Activated naive CD4-positive, alpha-beta T cell treated with anti-CD3 and anti-CD28 coated beads for 36 hours (primary cell): ENCODE measurements around the gene SECTM1. TPM values are rescaled to one million over a fixed set of nuclear protein-coding genes. Genes with fewer than 3 reads are reported as not detected.

Source experiments
- CTCF ChIA-PET: fragments of 350-600 bp; sonication (Branson Sonifier 250); formaldehyde crosslinking; loops from one replicate; lab custom pipeline; 2021; ENCODE audit warnings: antibody characterized with exemption; lab: Charles Lee
- DNase-seq: peaks from one replicate; pipeline ENCODE4 v3.0.0-alpha.2; 2020
- H3K27ac Mint-ChIP-seq: one replicate; pipeline ENCODE4 v1.8.0; 2021; ENCODE audit warnings: mild to moderate bottlenecking, mixed read lengths
- H3K27me3 Mint-ChIP-seq: one replicate; pipeline ENCODE4 v1.8.0; 2021; ENCODE audit warnings: low read depth, mixed read lengths
- H3K36me3 Mint-ChIP-seq: one replicate; pipeline ENCODE4 v1.8.0; 2021; ENCODE audit warnings: low read depth, mixed read lengths
- H3K4me1 Mint-ChIP-seq: one replicate; pipeline ENCODE4 v1.8.0; 2021; ENCODE audit warnings: low read depth, mixed read lengths
- H3K4me3 Mint-ChIP-seq: one replicate; pipeline ENCODE4 v1.8.0; 2021; ENCODE audit warnings: mild to moderate bottlenecking, moderate library complexity, mixed read lengths
- H3K9me3 Mint-ChIP-seq: one replicate; pipeline ENCODE4 v1.8.0; 2021; ENCODE audit warnings: mixed read lengths
- intact Hi-C: fragments of 100-400 bp; cut with micrococcal nuclease; formaldehyde crosslinking; loops from one replicate; pipeline ENCODE4 v1.15.1; 2023
- total RNA-seq, 2 experiments: library from RNA; stranded (reverse); gene quantifications; one replicate each; pipeline ENCODE4 v1.2.3, GENCODE V29; 2021

Gene SECTM1
- total RNA-seq, 2 experiments from 2014 or later, result 2.8 to 3.8 TPM

DNA sequence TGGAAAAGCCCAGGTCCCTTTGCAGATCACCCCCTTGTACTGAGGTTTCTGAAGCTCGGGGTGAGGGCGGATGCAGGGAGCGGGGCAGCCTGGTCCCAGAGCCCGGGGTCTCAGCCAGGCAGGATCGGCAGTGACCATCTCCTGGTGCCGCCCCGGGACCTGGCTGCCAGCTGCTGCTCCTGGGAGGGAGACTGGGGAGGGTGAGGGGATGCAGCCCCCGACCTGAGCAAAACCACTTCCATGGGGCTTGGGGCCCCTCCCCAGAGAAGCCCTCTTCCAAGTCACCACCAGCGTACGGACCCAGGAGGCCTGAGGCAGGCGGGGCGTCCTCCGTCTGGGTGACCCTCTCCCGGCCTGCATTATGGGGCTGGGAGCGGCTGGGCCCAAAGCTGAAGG, 31.0 kb downstream of the SECTM1 start:
- H3K27ac Mint-ChIP-seq, result peak overlapping the region; percentile 100
- peaks cover 3% of the 10 kb centered on the region for H3K9me3 Mint-ChIP-seq
- peaks cover 77% of the 10 kb centered on the region for H3K4me1 Mint-ChIP-seq
- intact Hi-C loops, result loop anchor here (1.0 kb wide), 1 partner anchor 48 kb away; no protein-coding TSS in a partner anchor
- H3K36me3 Mint-ChIP-seq, result peaks cover 12% of the 10 kb centered on the region
- no peaks in the 10 kb centered on the region for H3K27me3 Mint-ChIP-seq
- peak overlapping the region; percentile 93 for H3K4me3 Mint-ChIP-seq
- DNase-seq, result no peak
- CTCF ChIA-PET, result interaction anchor here (0.9 to 8.4 kb wide), 4 partner anchors 13 to 111 kb away, joined by 3 to 60 read pairs (median 31); partner anchors contain the start of gene CD7

DNA sequence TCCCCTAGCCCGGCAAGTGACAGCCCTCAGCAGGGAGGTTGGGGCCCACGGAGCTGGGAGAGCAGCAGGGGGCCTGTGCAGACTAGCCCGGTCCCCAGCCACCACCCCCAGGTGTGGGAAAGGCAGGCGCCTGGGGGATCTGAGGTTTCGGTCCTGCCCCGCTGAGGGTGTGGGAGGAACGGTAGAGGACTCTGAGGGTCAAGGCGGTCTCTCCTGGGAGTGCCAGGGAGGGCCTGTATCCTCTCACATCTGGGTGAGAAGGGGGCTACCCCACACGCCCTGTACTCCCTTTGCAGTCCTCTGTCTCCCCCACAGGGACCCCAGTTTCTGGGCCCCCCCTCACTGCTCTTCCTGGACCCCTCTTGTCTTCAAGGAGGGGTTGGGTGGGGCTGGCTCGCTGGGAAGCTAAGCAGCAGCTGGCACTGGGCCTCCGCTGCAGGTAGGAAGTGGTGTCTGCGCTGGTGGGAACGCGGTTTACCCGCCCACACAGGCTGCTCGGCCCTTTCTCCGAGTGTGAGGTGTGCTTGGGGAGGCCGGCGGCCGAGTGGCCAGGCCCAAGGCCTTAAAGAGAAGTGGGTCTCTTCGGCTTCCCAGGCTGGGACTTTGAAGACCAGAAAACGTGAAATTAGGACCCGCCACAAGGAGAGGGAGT, 31.5 kb downstream of the SECTM1 start:
- peaks cover 82% of the 10 kb centered on the region for H3K4me1 Mint-ChIP-seq
- H3K27ac Mint-ChIP-seq, result peak overlapping the region; percentile 100
- peaks cover 3% of the 10 kb centered on the region for H3K9me3 Mint-ChIP-seq
- no peaks in the 10 kb centered on the region for H3K27me3 Mint-ChIP-seq
- intact Hi-C loops, result loop anchor here (1.0 kb wide), 1 partner anchor 48 kb away; no protein-coding TSS in a partner anchor
- CTCF ChIA-PET, result interaction anchor here (0.9 to 8.4 kb wide), 4 partner anchors 14 to 115 kb away, joined by 3 to 60 read pairs (median 31); partner anchors contain the start of gene CD7
- peak overlapping the region; percentile 93 for H3K4me3 Mint-ChIP-seq
- peaks cover 12% of the 10 kb centered on the region for H3K36me3 Mint-ChIP-seq
- DNase-seq, result peak; percentile 83

GRCh38 chr17:82301300-82301915, 32.2 kb downstream of the SECTM1 start:
- H3K27ac Mint-ChIP-seq, result peak overlapping the region; percentile 100
- CTCF ChIA-PET, result interaction anchor here (0.9 to 8.4 kb wide), 7 partner anchors 14 to 116 kb away, joined by 3 to 60 read pairs (median 7); partner anchors contain the start of gene CD7
- H3K4me1 Mint-ChIP-seq, result peaks cover 82% of the 10 kb centered on the region
- H3K9me3 Mint-ChIP-seq, result no peaks in the 10 kb centered on the region
- H3K27me3 Mint-ChIP-seq, result no peaks in the 10 kb centered on the region
- DNase-seq, result peak; percentile 51
- H3K36me3 Mint-ChIP-seq, result peaks cover 9% of the 10 kb centered on the region
- H3K4me3 Mint-ChIP-seq, result peak overlapping the region; percentile 93
- intact Hi-C loops, result no loop called here

GRCh38 chr17:82300707-82301270, 32.8 kb downstream of the SECTM1 start:
- intact Hi-C loops, result no loop called here
- H3K36me3 Mint-ChIP-seq, result peaks cover 9% of the 10 kb centered on the region
- no peaks in the 10 kb centered on the region for H3K27me3 Mint-ChIP-seq
- peak overlapping the region; percentile 93 for H3K4me3 Mint-ChIP-seq
- H3K4me1 Mint-ChIP-seq, result peaks cover 79% of the 10 kb centered on the region
- peak; percentile 89 for DNase-seq
- no peaks in the 10 kb centered on the region for H3K9me3 Mint-ChIP-seq
- H3K27ac Mint-ChIP-seq, result peak overlapping the region; percentile 100
- CTCF ChIA-PET, result interaction anchor here (0.9 to 8.4 kb wide), 9 partner anchors 15 to 116 kb away, joined by 3 to 60 read pairs (median 4); partner anchors contain the start of genes CD7 and SECTM1

DNA sequence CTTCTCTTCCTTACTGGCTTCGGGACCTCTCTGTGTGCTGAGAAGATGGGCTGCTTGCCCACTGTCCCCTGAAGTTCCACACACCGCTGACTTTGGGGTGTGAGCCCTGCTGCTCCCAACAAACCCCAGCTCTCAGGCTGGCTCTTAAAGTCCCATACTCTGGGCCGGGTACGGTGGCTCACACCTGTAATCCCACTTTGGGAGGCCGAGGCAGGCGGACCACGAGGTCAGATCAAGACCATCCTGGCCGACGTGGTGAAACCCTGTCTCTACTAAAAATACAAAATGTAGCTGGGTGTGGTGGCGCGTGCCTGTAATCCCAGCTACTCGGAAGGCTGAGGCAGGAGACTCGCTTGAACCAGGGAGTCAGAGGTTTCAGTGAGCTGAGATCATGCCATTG, 33.3 kb downstream of the SECTM1 start:
- H3K27me3 Mint-ChIP-seq, result no peaks in the 10 kb centered on the region

DNA sequence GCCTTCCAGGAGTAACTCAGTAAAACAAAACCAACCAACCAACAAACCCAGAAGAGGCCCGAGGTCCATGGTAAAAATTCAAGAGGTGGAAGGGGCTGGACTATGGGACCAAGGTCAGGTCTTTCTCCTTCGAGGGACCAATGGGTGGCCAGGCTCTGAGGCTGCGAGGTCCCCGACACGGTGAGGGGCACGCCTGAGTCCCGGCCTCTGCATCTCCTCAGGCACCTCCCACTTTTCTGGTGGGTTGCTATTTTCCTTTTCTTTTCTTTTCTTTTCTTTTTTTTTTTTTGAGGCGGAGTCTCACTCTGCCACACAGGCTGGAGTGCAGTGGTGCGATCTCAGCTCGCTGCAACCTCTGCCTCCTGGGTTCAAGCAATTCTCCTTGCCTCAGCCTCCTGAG, 34.1 kb downstream of the SECTM1 start:
- no peaks in the 10 kb centered on the region for H3K9me3 Mint-ChIP-seq
- H3K27ac Mint-ChIP-seq, result peak overlapping the region; percentile 100
- H3K27me3 Mint-ChIP-seq, result no peaks in the 10 kb centered on the region
- DNase-seq, result peak; percentile 86
- intact Hi-C loops, result loop anchor here (1.0 to 10.0 kb wide), 7 partner anchors 55 to 453 kb away; partner anchors contain the start of genes NARF and TBCD
- peaks cover 79% of the 10 kb centered on the region for H3K4me1 Mint-ChIP-seq
- CTCF ChIA-PET, result interaction anchor here (1.3 to 8.4 kb wide), 4 partner anchors 16 to 118 kb away, joined by 4 to 60 read pairs (median 28); partner anchors contain the start of genes CD7 and HEXD
- H3K4me3 Mint-ChIP-seq, result peak overlapping the region; percentile 93
- H3K36me3 Mint-ChIP-seq, result peaks cover 15% of the 10 kb centered on the region

More for the DNA sequence above, 33.3 kb downstream of the SECTM1 start:
- Mint-ChIP-seq H3K36me3 (peaks cover 12% of the 10 kb centered on the region), H3K4me3 (peak overlapping the region; percentile 93), H3K9me3 (no peaks in the 10 kb centered on the region), H3K4me1 (peaks cover 79% of the 10 kb centered on the region), H3K27ac (peak overlapping the region; percentile 100)
- CTCF ChIA-PET, result interaction anchor here (0.9 to 8.4 kb wide), 8 partner anchors 16 to 117 kb away, joined by 3 to 60 read pairs (median 4); partner anchors contain the start of genes CD7, HEXD and SECTM1
- intact Hi-C loops, result no loop called here
- DNase-seq, result no peak

- DNase-seq, result no peak
- H3K36me3 Mint-ChIP-seq, result peaks cover 18% of the 10 kb centered on the region
- H3K4me1 Mint-ChIP-seq, result peaks cover 81% of the 10 kb centered on the region
- H3K9me3 Mint-ChIP-seq, result no peaks in the 10 kb centered on the region
- intact Hi-C loops, result loop anchor here (1.0 to 10.0 kb wide), 7 partner anchors 54 to 454 kb away; partner anchors contain the start of genes NARF and TBCD
- peak overlapping the region; percentile 93 for H3K4me3 Mint-ChIP-seq
- H3K27ac Mint-ChIP-seq, result peak overlapping the region; percentile 100
- no peaks in the 10 kb centered on the region for H3K27me3 Mint-ChIP-seq
- CTCF ChIA-PET, result interaction anchor here (1.1 to 8.4 kb wide), 5 partner anchors 17 to 119 kb away, joined by 3 to 60 read pairs (median 7); partner anchors contain the start of genes CD7, HEXD and SECTM1
Measured at GRCh38 chr17:82298538-82299421, 34.8 kb downstream of the SECTM1 start.

DNA sequence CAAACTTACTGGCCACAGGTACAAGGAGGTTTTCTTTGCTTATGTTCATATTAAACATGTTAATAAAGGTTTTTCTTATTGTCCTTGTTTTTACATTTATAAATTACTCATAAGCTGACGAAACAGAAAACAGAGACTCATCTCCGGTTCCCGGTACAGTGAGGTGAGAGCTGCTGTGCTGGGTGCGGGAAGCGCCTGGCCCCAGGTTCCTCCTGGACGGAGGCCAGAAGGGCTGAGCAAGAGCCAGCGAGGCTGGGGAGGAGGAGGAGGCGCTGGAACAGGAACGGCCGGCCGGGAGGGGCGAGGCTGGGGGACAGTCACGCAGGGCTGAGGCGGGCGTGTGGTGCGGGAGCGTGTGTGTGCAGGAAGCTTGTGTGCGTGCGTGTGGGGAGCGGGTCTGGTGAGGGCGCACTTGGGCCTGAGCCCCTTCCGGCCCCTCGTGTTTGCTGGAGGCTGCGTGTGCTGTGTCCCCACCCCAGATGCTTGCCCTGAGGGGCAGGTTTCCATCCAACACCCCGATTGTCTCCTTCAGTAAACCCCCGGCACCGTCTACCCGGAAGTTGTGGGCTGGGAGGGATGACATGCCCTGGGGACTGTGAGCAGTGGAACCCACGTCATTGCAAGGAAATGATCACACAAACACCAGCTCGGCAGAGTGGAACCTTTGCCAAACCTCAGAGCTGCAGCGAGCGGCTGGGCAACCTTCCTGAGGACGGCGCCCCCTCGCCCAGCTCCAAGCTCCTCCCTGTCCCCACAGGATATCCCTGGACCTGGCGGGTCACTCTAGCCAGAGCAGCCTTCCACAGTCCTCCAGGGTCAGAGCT, 35.6 kb downstream of the SECTM1 start:
- Mint-ChIP-seq H3K27ac (peak overlapping the region; percentile 100), H3K4me1 (peaks cover 76% of the 10 kb centered on the region), H3K27me3 (no peaks in the 10 kb centered on the region), H3K36me3 (peaks cover 20% of the 10 kb centered on the region), H3K4me3 (peak overlapping the region; percentile 93), H3K9me3 (no peaks in the 10 kb centered on the region)
- intact Hi-C loops, result loop anchor here (1.0 to 10.0 kb wide), 8 partner anchors 8 to 454 kb away; partner anchors contain the start of genes CYBC1, NARF and TBCD
- peak; percentile 97 for DNase-seq
- CTCF ChIA-PET, result interaction anchor here (1.1 to 8.4 kb wide), 4 partner anchors 18 to 121 kb away, joined by 3 to 60 read pairs (median 26); partner anchors contain the start of genes CD7 and SECTM1

- peaks cover 73% of the 10 kb centered on the region for H3K4me1 Mint-ChIP-seq
- peaks cover 20% of the 10 kb centered on the region for H3K36me3 Mint-ChIP-seq
- H3K27me3 Mint-ChIP-seq, result no peaks in the 10 kb centered on the region
- CTCF ChIA-PET, result interaction anchor here (0.7 to 8.4 kb wide), 5 partner anchors 24 to 267 kb away, joined by 3 to 60 read pairs (median 3); partner anchors contain the start of gene SECTM1
- peak overlapping the region; percentile 93 for H3K4me3 Mint-ChIP-seq
- intact Hi-C loops, result loop anchor here (1.0 to 10.0 kb wide), 5 partner anchors 9 to 455 kb away; partner anchors contain the start of genes CYBC1 and TBCD
- H3K9me3 Mint-ChIP-seq, result no peaks in the 10 kb centered on the region
- H3K27ac Mint-ChIP-seq, result peak overlapping the region; percentile 100
- DNase-seq, result peak; percentile 95
Measured at GRCh38 chr17:82297280-82297713, 36.3 kb downstream of the SECTM1 start.
